HepG2 (cell line): ENCODE data around the gene UBE2M. TPM values are rescaled to one million over a fixed set of nuclear protein-coding genes. Genes with fewer than 3 reads are reported as not detected.

Experiments used
- ATAC-seq: fragments of 200-7000 bp; cut with Tn5 transposase; 3 replicates; pipeline ENCODE4 v1.9.1; 2020; ENCODE audit warnings: mild to moderate bottlenecking, moderate library complexity
- BruUV-seq: library from RNA; stranded (reverse); fragments of 400-500 nt; replicated peaks from 2 replicates; lab custom pipeline; 2021; lab: Mats Ljungman, UMichigan
- CTCF ChIA-PET: fragments of 300-600 bp; formaldehyde crosslinking; extraction: SDS; loops from one replicate; lab custom pipeline; 2021; ENCODE audit warnings: low total read pairs, inconsistent platforms, low intra/inter-chr PET ratio; lab: Yijun Ruan, JAX
- POLR2A ChIA-PET: fragments of 350-600 bp; sonication (Branson Sonifier 250); formaldehyde crosslinking; loops from one replicate; lab custom pipeline; 2020; ENCODE audit warnings: antibody characterized with exemption, inconsistent platforms; lab: Yijun Ruan, JAX
- DNase-seq: peaks from one replicate; pipeline ENCODE4 v3.0.0-alpha.2; 2015; ENCODE audit warnings: low spot score
- FAIRE-seq: peaks from 3 replicates; lab custom pipeline; 2011; peaks lifted over from hg19 to GRCh38; lab: Jason Lieb, UNC
- H2AFZ ChIP-seq: one replicate; pipeline ENCODE4 v1.6.1; 2011; ENCODE audit warnings: low read length, inconsistent platforms
- H3K27ac ChIP-seq: fragments of 300-600 bp; 3 replicates; pipeline ENCODE4 v1.8.0; 2011; ENCODE audit warnings: mixed run types, mild to moderate bottlenecking, mixed read lengths, low read length, inconsistent platforms; ENCODE audit not compliant: insufficient read depth; ENCODE audit errors: extremely low read length
- H3K27me3 ChIP-seq, 2 experiments: fragments of 200-600 bp in 1 of 2; 2 replicates in 1 of 2; 3 replicates in 1 of 2; pipeline versions ENCODE4 v1.6.0 to v1.8.0; 2011; ENCODE audit warnings: low read length in 2 of 2, mild to moderate bottlenecking in 2 of 2, moderate library complexity in 2 of 2, inconsistent platforms in 1 of 2; ENCODE audit not compliant: insufficient read depth in 2 of 2, control insufficient read depth in 1 of 2
- H3K36me3 ChIP-seq, 2 experiments: fragments of 200-600 bp in 1 of 2; replicated peaks in 1 of 2; 2 replicates in 1 of 2; 3 replicates in 1 of 2; pipeline versions ENCODE4 v1.5.1 to v1.8.0; 2011; ENCODE audit warnings: low read length in 2 of 2, inconsistent platforms in 1 of 2; ENCODE audit not compliant: insufficient read depth in 2 of 2, control insufficient read depth in 1 of 2
- H3K4me1 ChIP-seq: 2 replicates; pipeline ENCODE4 v1.5.1; 2012; ENCODE audit warnings: low read length, inconsistent platforms; ENCODE audit not compliant: insufficient read depth
- H3K4me2 ChIP-seq: 2 replicates; pipeline ENCODE4 v1.6.0; 2011; ENCODE audit warnings: low read depth, low read length, inconsistent platforms
- H3K4me3 ChIP-seq, 3 experiments: fragments of 200-600 bp in 1 of 3; sonication (generic), shearing (Covaris generic) in 1 of 3; replicated peaks in 1 of 3; 2 replicates each; pipeline ENCODE4 v1.5.1; 2011 to 2016; ENCODE audit warnings: low read length in 3 of 3, inconsistent platforms in 2 of 3, low read depth in 2 of 3, mild to moderate bottlenecking in 2 of 3, control low read depth in 1 of 3, mixed read lengths in 1 of 3; ENCODE audit not compliant: insufficient read depth in 1 of 3
- H3K79me2 ChIP-seq: one replicate; pipeline ENCODE4 v1.6.1; 2011; ENCODE audit warnings: low read length, inconsistent platforms; ENCODE audit not compliant: insufficient read depth
- H3K9ac ChIP-seq: 2 replicates; pipeline ENCODE4 v1.6.0; 2011; ENCODE audit warnings: mild to moderate bottlenecking, low read depth, low read length, inconsistent platforms; ENCODE audit not compliant: insufficient read depth
- H3K9me3 ChIP-seq: 2 replicates; pipeline ENCODE4 v1.5.1; 2012; ENCODE audit warnings: mild to moderate bottlenecking, low read length
- H4K20me1 ChIP-seq: 2 replicates; pipeline ENCODE4 v1.6.0; 2011; ENCODE audit warnings: inconsistent platforms, mild to moderate bottlenecking, low read length, moderate library complexity; ENCODE audit not compliant: insufficient read depth
- FOSL1 ChIP-seq: sonication (generic); formaldehyde crosslinking; IDR thresholded peaks from 2 replicates; pipeline ENCODE4 v1.9.0; 2021; ENCODE audit warnings: missing genetic modification reagents, borderline replicate concordance
- GATA4 ChIP-seq: sonication (generic); IDR thresholded peaks from 2 replicates; pipeline ENCODE4 v1.6.1; 2016; ENCODE audit warnings: antibody characterized with exemption, low read depth, borderline replicate concordance
- KDM5B ChIP-seq: sonication (generic); formaldehyde crosslinking; IDR thresholded peaks from 2 replicates; pipeline ENCODE4 v1.4.0; 2020; ENCODE audit warnings: missing genetic modification reagents, mild to moderate bottlenecking, borderline replicate concordance
- NCOR1 ChIP-seq: fragments of 200-600 bp; sonication (generic); IDR thresholded peaks from 2 replicates; pipeline ENCODE4 v1.7.0; 2017; ENCODE audit warnings: antibody characterized with exemption, low read length, borderline replicate concordance
- SRSF4 ChIP-seq: fragments of 200-400 bp; formaldehyde crosslinking; IDR thresholded peaks from one replicate; pipeline ENCODE4 v1.6.1; 2018; ENCODE audit warnings: mild to moderate bottlenecking, low read depth, low read length, moderate library complexity; ENCODE audit not compliant: poor library complexity, severe bottlenecking
- ZNF598 ChIP-seq: sonication (generic); formaldehyde crosslinking; IDR thresholded peaks from 2 replicates; pipeline ENCODE4 v1.5.1; 2020; ENCODE audit warnings: mild to moderate bottlenecking, missing genetic modification reagents, borderline replicate concordance
- ZNF670 ChIP-seq: sonication (generic); formaldehyde crosslinking; IDR thresholded peaks from 2 replicates; pipeline ENCODE4 v1.8.0; 2022; ENCODE audit warnings: mild to moderate bottlenecking, missing genetic modification reagents, borderline replicate concordance
- WGBS: methylation state at CpG from one replicate; pipeline ENCODE4 v1.1.6; 2017; ENCODE audit warnings: low lambda C conversion rate; 5-methylcytosine and 5-hydroxymethylcytosine counted together
- in situ Hi-C: cut with HindIII; loops from 2 replicates; pipeline ENCODE4 v1.10.0; 2017; ENCODE audit warnings: low pct_unique_long_range_greater_than_20kb; ENCODE audit not compliant: extremely low pct_ligation_motif_present
- intact Hi-C: fragments of 100-400 bp; cut with micrococcal nuclease; formaldehyde crosslinking; loops from one replicate; pipeline ENCODE4 v1.10.0; 2022; ENCODE audit not compliant: unreplicated experiment
- polyA plus RNA-seq, 8 experiments: library from polyadenylated mRNA; depleted of rRNA in 3 of 8; stranded (reverse) in 7 of 8; unstranded in 1 of 8; fragments of >200 nt; fragmentation: Illumina TruSeq in 4 of 8; extraction: Trizol in 4 of 8; gene quantifications; 2 replicates each; pipeline versions ENCODE4 v1.2.1 to v1.2.3, GENCODE V29; 2011 to 2016; ENCODE audit warnings: low read depth in 4 of 8, missing spikeins in 1 of 8, mixed read lengths in 1 of 8; ENCODE audit not compliant: insufficient read depth in 1 of 8
- total RNA-seq, 5 experiments: library from RNA; depleted of rRNA; stranded (reverse); fragments of >200 nt; fragmentation: Illumina TruSeq; extraction: Trizol; gene quantifications; 2 replicates each; pipeline ENCODE4 v1.2.3, GENCODE V29; 2016; ENCODE audit warnings: low read depth in 1 of 5
- TF ChIP-seq, protein P1 (sequence below): sonication (generic); formaldehyde crosslinking; IDR thresholded peaks from 2 replicates; pipeline ENCODE4 v1.8.0; 2022; ENCODE audit warnings: low read depth, missing genetic modification reagents
- TF ChIP-seq, protein P2 (sequence below): IDR thresholded peaks from 2 replicates; pipeline ENCODE4 v1.6.1; 2018; ENCODE audit warnings: missing genetic modification reagents, mild to moderate bottlenecking, missing compliant biosample characterization

Gene UBE2M
- total and polyA plus RNA-seq, 2 of the 13 experiments (the other 11 are each of a cell fraction or from before 2014, with no cell fraction given) = 36.2 to 50.3 TPM

DNA sequence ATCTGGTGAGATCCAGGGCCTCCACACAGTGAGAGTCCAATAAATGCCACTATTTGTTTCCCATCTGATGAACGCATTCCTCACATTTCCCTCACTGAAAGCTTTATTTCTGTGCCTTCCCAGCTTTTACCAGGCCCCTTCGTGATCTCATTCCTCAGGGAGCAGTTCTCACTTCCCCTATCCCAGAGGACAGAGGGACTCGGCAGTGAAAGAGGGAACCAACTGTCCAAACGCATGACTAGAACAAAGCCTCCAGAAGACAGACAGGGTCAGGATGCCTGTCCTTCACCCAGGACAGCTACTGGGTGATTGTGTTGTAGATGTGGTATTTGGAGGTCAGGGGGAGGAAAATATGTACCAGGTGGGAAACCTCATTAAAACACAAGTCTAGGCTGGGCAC is 36.8 kb downstream of the UBE2M start:
- POLR2A ChIA-PET = interaction anchor here (1.0 to 4.1 kb wide), 4 partner anchors 11 to 38 kb away, joined by 3 to 59 read pairs (median 13); partner anchors contain the start of genes CHMP2A, SLC27A5 and TRIM28
- Histone ChIP-seq H3K4me1 (peaks cover 18% of the 10 kb centered on the region), H3K9ac (no peak overlapping the region), H3K27me3 (peaks cover 0 to 1% of the 10 kb centered on the region in 2 experiments; a peak in 1 of 5 replicates), H3K4me2 (no peak overlapping the region), H3K79me2 (peaks cover 16% of the 10 kb centered on the region), H3K27ac (no peak overlapping the region), H4K20me1 (no peaks in the 10 kb centered on the region)
- FAIRE-seq = no peak
- CTCF ChIA-PET = no interaction called here
- intact Hi-C loops (no loop called here), in situ Hi-C loops (no loop called here)
- TF ChIP-seq ZNF598 (CRISPR knock-in tag) (no peak), KDM5B (CRISPR knock-in tag) (no peak), SRSF4 (no peak), FOSL1 (CRISPR knock-in tag) (no peak), ZNF670 (CRISPR knock-in tag) (no peak), NCOR1 (no peak), GATA4 (no peak)
- TF ChIP-seq, protein P1, sequence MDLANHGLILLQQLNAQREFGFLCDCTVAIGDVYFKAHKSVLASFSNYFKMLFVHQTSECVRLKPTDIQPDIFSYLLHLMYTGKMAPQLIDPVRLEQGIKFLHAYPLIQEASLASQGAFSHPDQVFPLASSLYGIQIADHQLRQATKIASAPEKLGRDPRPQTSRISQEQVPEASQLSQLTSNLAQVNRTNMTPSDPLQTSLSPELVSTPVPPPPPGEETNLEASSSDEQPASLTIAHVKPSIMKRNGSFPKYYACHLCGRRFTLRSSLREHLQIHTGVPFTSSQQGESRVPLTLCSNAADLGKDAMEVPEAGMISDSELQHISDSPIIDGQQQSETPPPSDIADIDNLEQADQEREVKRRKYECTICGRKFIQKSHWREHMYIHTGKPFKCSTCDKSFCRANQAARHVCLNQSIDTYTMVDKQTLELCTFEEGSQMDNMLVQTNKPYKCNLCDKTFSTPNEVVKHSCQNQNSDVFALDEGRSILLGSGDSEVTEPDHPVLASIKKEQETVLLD (CRISPR knock-in tag) = no peak
- TF ChIP-seq, protein P2, sequence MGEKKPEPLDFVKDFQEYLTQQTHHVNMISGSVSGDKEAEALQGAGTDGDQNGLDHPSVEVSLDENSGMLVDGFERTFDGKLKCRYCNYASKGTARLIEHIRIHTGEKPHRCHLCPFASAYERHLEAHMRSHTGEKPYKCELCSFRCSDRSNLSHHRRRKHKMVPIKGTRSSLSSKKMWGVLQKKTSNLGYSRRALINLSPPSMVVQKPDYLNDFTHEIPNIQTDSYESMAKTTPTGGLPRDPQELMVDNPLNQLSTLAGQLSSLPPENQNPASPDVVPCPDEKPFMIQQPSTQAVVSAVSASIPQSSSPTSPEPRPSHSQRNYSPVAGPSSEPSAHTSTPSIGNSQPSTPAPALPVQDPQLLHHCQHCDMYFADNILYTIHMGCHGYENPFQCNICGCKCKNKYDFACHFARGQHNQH (CRISPR knock-in tag) = no peak
- TF ChIP-seq, all 625 proteins: peak for 0
- Histone ChIP-seq H3K9me3 (no peaks in the 10 kb centered on the region), H3K4me3 (no peak overlapping the region), H3K36me3 (peaks cover 1 to 3% of the 10 kb centered on the region in 2 experiments; a peak in 3 of 5 replicates), H2AFZ (no peak overlapping the region)
- DNase-seq (no peak), ATAC-seq (no peak)
- WGBS = 61% methylated on average over 4 of the region's 4 CpGs
- BruUV-seq = no TSS peak
